ENCODE measurements around the gene TGOLN2. TPM values are rescaled to one million over a fixed set of nuclear protein-coding genes. Genes with fewer than 3 reads are reported as not detected.
A peak's percentile ranks its signal among the peaks of the same experiment; 100 is the strongest.
"Not testable (repeated sequence)": the region's sequence is repeated elsewhere in the genome, so short reads cannot be mapped to it uniquely, and the experiment has no call there.

Gene TGOLN2
- 10 to 100 TPM; 28.7 to 75.4 (median 36.4) TPM for polyA plus RNA-seq

DNA sequence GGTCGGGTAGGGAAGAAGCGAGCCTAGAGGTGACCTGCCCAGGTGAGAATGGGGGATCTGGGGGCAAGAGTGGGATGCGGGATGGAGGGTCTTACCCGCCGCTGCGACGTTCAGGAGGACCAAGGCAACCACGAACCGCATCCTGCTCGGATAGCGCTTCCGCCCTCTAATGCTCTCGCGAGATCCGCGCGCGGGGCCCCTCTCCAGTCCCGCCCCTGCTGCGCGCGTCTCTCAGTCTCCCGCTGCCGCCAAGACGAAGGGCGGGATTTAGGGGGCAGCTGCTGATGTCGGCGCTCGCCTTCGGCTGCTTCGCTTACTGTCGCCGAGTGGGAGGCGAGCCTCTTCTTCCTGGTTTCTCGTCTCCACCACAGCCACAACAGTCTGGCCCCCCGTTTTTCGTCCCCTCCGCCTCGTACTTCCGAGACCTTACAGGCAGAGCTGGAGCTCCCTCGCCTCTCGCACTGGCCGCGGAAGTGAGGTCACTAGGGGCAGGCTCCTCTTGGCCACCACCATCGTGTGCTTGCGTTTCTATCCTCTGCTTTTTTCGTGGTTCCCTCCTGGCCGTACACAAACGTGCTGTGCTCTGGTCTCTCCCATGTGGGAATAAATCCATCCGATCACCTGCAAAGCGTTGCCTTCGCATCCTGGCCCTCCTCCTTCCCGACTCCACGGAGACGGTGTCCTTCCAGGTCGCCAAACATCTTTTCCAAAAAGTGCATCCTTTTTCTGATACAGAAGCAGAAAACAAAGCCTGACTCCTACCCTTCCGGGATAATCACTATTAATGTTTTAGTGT, at the start of gene TGOLN2:
TGOLN2 (minus strand) TSS at position 168 of the 796 bp plus-strand sequence; CDS start at position 141, 27 bp downstream.
- H3K9me3 Mint-ChIP-seq, result no peaks in the 10 kb centered on the region
- peaks cover 47 to 52% of the 10 kb centered on the region in 2 donors for H3K4me1 Mint-ChIP-seq
- DNase-seq, result peak; percentile 94 to 96 (median 95)
- H3K27me3 Mint-ChIP-seq (ENCODE audit: low read depth in 3 of 3), result peaks cover 7 to 20% (median 14%) of the 10 kb centered on the region in 3 donors
- H3K27ac Mint-ChIP-seq, result peak within 1 kb of the TSS; percentile 98 to 100 (median 100)
- peaks cover 23 to 29% (median 24%) of the 10 kb centered on the region in 3 donors for H3K36me3 Mint-ChIP-seq
- peak within 1 kb of the TSS; percentile 96 to 98 (median 97) for H3K4me3 Mint-ChIP-seq

DNA sequence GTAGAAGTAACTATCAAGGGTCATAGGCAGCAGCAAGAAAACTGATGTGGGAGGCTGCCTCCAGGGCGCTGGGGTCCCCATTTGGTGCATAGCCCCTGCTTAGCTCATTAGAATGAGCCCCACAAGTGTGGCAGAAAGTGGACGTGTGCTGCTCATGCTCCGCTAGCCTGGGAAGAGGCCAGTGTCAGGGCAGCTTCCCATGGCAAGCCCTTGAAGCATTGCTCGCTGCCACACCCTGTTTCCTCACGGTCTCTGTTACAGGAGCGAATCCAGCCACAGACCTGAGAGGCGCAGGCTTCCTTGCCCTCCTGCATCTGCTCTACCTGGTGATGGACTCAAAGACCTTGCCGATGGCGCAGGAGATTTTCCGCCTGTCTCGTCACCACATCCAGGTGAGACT, 49.3 kb upstream of the TGOLN2 start:
- Mint-ChIP-seq H3K4me1 (no peaks in the 10 kb centered on the region), H3K27me3 (ENCODE audit: low read depth in 3 of 3) (no peaks in the 10 kb centered on the region), H3K9me3 (no peaks in the 10 kb centered on the region), H3K36me3 (peaks cover 40 to 51% (median 46%) of the 10 kb centered on the region in 3 donors), H3K4me3 (no peak overlapping the region), H3K27ac (no peak overlapping the region)
- DNase-seq, result no peak

DNA sequence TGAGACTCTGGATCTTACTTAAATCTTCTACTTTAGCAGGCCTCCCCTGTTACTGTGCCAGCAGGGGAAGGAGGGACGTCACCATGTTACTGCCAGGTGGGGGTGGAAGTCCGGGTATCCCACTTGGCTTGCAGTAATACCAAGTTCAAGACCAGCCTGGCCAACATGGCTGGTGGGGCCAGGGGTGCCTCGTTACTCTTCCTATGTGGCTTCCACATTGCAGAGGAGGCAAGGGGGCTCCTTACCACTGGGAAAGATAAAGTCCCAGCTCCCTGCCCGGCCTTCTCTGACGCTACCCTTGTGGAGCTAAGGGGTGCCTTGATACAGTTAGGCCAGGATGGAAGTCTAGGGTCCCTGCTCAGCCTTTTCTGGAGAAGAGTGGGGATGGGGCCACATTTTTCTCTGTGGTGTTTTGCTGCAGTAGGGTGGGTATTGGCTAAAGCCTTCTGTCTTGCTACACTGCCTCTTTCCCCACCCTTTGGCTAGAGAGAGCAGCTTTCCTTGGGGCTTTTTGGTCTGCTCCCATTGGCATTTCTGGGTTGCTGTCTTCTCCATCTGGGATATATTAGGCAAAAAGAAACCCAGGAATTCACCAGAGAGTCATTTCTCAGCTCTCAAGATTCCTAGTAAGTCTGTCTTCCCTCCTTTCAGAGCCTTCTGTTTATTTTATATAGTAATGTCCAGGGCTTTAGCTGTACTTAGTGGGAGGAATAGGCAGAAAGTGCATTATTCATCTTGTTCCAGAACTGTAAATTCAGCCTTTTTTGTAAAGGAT, 48.7 kb upstream of the TGOLN2 start:
- Mint-ChIP-seq H3K4me3 (no peak overlapping the region), H3K4me1 (no peaks in the 10 kb centered on the region), H3K27me3 (ENCODE audit: low read depth in 3 of 3) (no peaks in the 10 kb centered on the region), H3K9me3 (no peaks in the 10 kb centered on the region), H3K27ac (peak overlapping the region in 1 of 6 donors; percentile 12), H3K36me3 (peaks cover 41 to 51% (median 47%) of the 10 kb centered on the region in 3 donors)
- no peak for DNase-seq

DNA sequence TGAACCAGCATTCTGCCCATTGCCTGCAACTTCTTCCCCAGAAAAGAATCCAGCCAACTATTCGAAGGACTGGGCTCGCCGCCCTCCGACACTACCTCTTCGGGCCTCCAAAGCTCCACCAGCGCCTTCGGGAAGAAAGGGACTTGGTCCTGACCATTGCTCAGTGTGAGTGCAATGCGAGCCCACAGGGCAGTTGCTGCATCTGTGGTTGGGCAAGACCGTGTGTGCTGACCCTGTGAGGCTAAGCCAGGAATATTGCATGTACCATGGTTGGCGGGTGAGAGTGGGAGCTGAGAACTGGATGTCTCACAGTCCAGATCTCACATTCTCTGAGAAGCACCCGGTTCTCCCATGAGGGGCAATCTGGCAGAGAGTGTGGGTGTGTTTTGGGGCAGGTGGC, 43.3 kb upstream of the TGOLN2 start:
- H3K36me3 Mint-ChIP-seq, result peaks cover 17 to 27% (median 26%) of the 10 kb centered on the region in 3 donors
- peaks cover 0 to 2% (median 0%) of the 10 kb centered on the region in 3 donors for H3K27me3 Mint-ChIP-seq (ENCODE audit: low read depth in 3 of 3)
- H3K9me3 Mint-ChIP-seq, result no peaks in the 10 kb centered on the region
- DNase-seq, result no peak
- H3K4me3 Mint-ChIP-seq, result no peak overlapping the region
- H3K27ac Mint-ChIP-seq, result no peak overlapping the region
- no peaks in the 10 kb centered on the region for H3K4me1 Mint-ChIP-seq

DNA sequence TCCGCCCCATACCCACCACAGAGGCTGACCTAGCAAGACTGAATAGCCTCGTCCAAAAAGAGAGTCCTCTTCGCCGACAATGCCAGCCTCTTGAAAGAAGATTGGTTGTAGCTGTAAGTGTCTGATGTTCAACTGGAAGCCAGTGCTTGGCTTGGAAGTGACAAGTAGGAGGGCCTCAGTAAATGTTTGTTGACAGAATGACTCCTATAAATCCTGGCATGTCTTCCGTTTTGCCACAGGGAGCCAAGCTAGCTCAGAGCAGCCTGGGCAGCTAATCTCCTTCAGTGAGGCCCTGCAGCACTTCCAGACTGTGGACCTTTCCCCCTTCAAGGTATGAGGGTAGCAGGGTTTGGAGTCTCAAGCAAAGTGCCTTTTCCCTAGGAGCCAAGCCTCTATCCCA, 41.7 kb upstream of the TGOLN2 start:
- no peaks in the 10 kb centered on the region for H3K9me3 Mint-ChIP-seq
- no peaks in the 10 kb centered on the region for H3K4me1 Mint-ChIP-seq
- H3K36me3 Mint-ChIP-seq, result peaks cover 8 to 28% (median 22%) of the 10 kb centered on the region in 3 donors
- H3K27ac Mint-ChIP-seq, result no peak overlapping the region
- H3K4me3 Mint-ChIP-seq, result no peak overlapping the region
- H3K27me3 Mint-ChIP-seq (ENCODE audit: low read depth in 3 of 3), result peaks cover 0 to 2% (median 0%) of the 10 kb centered on the region in 3 donors
- no peak for DNase-seq

DNA sequence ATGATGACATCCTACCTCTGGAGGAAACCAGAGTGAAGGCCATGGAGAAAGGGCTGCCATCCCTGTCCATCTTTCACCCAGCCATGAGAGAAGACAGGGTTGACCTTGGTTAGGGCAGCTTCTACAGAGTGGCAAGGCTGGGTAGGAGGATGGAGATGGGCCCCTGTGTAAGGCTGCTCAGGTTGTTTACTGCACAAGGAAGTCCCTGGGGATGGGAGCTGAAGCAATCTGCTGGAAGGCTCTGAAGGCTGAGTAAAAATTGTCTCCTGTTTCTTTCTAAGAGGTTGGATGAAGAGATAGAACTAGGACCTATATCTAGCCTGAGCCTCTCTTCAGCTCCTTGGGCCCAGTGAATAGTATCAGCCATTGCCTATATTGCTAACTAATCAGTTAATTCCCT, 41.1 kb upstream of the TGOLN2 start:
- no peaks in the 10 kb centered on the region for H3K4me1 Mint-ChIP-seq
- no peak for DNase-seq
- no peak overlapping the region for H3K27ac Mint-ChIP-seq
- peaks cover 7 to 25% (median 20%) of the 10 kb centered on the region in 3 donors for H3K36me3 Mint-ChIP-seq
- H3K9me3 Mint-ChIP-seq, result no peaks in the 10 kb centered on the region
- peaks cover 0 to 2% (median 0%) of the 10 kb centered on the region in 3 donors for H3K27me3 Mint-ChIP-seq (ENCODE audit: low read depth in 3 of 3)
- H3K4me3 Mint-ChIP-seq, result no peak overlapping the region

DNA sequence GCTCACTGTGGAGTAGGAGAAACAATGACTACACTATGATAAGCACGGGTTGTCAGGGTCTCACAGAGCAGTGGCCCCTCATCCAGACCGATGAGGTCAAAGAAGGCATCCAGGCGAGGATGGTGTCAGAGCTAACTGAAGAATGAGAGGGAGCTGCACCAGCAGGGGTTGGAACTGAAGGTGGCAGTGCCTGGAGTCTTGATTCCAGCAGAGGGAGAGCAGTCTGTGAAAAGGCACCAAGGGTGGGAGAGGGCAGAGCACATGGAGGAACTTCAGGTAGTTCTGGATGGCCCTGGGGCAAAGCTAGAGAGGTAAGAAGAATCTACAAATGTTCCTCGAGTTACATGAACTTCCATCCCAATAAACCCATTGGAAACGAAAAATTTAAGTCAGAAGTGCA, 39.4 kb upstream of the TGOLN2 start:
- Mint-ChIP-seq H3K4me3 (no peak overlapping the region), H3K27ac (peak overlapping the region in 1 of 6 donors; percentile 77), H3K4me1 (no peaks in the 10 kb centered on the region), H3K36me3 (peaks cover 9 to 28% (median 21%) of the 10 kb centered on the region in 3 donors), H3K9me3 (no peaks in the 10 kb centered on the region), H3K27me3 (ENCODE audit: low read depth in 3 of 3) (peaks cover 0 to 2% (median 0%) of the 10 kb centered on the region in 3 donors)
- DNase-seq, result no peak

DNA sequence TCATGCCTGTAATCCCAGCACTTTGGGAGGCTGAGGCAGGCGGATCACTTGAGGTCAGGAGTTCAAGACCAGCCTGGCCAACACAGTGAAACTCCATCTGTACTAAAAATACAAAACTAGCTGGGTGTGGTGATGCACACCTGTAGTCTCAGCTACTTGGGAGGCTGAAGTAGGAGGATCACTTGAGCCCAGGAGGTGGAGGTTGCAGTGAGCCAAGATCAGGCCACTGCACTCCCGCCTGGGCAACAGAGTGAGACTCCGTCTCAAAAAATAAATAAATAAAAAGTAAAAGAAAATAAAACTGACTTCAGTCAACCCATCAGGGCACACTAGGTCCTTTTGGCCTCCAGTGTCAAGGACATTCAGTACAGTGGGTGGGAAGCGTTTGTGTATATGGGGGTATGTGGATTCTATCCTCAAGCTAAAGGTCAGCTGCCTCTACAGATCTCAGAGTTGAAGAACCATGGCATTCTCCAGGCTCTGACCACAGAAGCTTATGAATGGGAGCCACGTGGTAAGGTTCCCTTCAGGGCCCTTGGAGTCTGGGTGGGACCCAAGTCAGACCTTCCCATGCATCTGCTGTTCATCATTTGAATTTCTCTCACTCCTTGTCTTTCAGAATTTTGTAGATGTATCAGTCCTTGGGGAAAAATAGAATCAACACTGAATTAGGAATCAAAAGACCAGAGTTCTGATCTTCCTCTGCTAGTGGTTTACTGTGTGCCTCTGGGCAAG, 35.0 kb upstream of the TGOLN2 start:
- peaks cover 15 to 48% (median 24%) of the 10 kb centered on the region in 3 donors for H3K36me3 Mint-ChIP-seq
- not testable (repeated sequence) for DNase-seq; H3K27me3 Mint-ChIP-seq (ENCODE audit: low read depth in 3 of 3); H3K4me3 Mint-ChIP-seq; H3K9me3 Mint-ChIP-seq
- peaks cover 8 to 14% of the 10 kb centered on the region in 2 donors for H3K4me1 Mint-ChIP-seq
- peak overlapping the region in 1 of 6 donors; percentile 30 for H3K27ac Mint-ChIP-seq

DNA sequence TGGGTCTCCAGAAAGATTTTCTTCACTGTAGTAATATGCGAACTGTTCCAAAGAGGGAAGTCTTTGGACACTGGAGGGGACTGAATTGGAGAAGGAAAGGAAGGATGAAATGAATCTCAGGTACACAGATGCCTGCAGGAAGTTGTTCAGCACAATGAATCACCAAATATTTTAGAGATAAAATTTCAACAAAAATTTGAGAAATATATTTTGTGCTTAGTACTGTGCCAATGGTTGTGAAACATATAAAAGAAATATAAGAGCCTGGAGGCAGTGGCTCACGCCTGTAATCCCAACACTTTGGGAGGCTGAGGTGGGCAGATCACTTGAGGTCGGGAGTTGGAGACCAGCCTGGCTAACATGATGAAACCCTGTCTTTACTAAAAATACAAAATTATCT, 29.9 kb upstream of the TGOLN2 start:
- Mint-ChIP-seq H3K4me3 (no peak overlapping the region), H3K9me3 (no peaks in the 10 kb centered on the region), H3K36me3 (peaks cover 15 to 33% (median 18%) of the 10 kb centered on the region in 3 donors), H3K27me3 (ENCODE audit: low read depth in 3 of 3) (peaks cover 5 to 10% (median 8%) of the 10 kb centered on the region in 3 donors), H3K27ac (peak overlapping the region in 1 of 6 donors; percentile 41), H3K4me1 (peaks cover 47 to 58% of the 10 kb centered on the region in 2 donors)
- no peak for DNase-seq

DNA sequence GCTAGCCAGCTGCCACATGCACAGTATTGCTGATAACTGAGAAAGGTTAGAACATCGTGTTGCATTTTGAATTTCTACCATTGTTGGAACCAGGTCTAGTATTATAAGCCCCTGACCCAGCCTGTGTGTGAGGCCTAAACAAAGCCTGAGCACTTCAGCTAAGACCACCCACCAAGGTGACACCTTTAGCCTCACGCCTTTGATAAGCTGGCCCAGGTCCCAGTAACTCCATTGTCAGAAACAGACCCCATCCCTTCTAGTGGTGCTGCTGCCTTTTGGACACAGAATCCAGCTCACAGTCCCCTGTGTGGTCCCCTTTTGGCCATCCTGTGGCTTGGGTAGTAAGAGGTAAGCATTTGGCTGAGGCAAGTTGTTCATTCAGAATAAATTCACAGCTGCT, 28.4 kb upstream of the TGOLN2 start:
- H3K27ac Mint-ChIP-seq, result no peak overlapping the region
- peak overlapping the region in 2 of 5 donors; percentile 98 to 100 for H3K4me3 Mint-ChIP-seq
- peaks cover 50 to 66% of the 10 kb centered on the region in 2 donors for H3K4me1 Mint-ChIP-seq

DNA sequence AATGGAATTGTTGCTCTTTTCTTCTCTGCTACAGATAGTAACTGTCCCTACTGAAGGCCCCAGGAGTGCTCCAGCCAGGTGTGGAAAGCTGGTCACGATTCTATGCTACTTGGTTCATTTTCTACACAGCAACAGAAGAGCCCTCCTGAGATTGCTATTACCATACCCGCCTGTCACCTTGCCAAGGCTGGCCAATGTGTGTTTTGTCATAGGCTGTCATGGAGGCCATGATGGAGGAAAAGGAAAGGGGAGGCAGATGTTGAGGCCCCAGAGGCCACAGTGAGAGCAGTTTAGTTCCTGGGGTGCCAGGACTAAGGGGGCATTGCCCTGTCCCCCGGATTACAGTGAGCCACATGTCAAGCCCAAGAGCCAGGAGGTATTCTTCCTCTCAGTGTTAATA, 27.7 kb upstream of the TGOLN2 start:
- peaks cover 5 to 10% (median 8%) of the 10 kb centered on the region in 3 donors for H3K27me3 Mint-ChIP-seq (ENCODE audit: low read depth in 3 of 3)
- H3K27ac Mint-ChIP-seq, result peak overlapping the region; percentile 30 to 100 (median 97)
- H3K4me1 Mint-ChIP-seq, result peaks cover 50 to 66% of the 10 kb centered on the region in 2 donors
- H3K4me3 Mint-ChIP-seq, result peak overlapping the region; percentile 98 to 100 (median 100)
- no peaks in the 10 kb centered on the region for H3K9me3 Mint-ChIP-seq
- H3K36me3 Mint-ChIP-seq, result peaks cover 15 to 26% (median 20%) of the 10 kb centered on the region in 3 donors
- no peak for DNase-seq

More for the DNA sequence above, 28.4 kb upstream of the TGOLN2 start:
- Mint-ChIP-seq H3K9me3 (no peaks in the 10 kb centered on the region), H3K36me3 (peaks cover 10 to 27% (median 15%) of the 10 kb centered on the region in 3 donors), H3K27me3 (ENCODE audit: low read depth in 3 of 3) (peaks cover 5 to 10% (median 8%) of the 10 kb centered on the region in 3 donors)
- no peak for DNase-seq

DNA sequence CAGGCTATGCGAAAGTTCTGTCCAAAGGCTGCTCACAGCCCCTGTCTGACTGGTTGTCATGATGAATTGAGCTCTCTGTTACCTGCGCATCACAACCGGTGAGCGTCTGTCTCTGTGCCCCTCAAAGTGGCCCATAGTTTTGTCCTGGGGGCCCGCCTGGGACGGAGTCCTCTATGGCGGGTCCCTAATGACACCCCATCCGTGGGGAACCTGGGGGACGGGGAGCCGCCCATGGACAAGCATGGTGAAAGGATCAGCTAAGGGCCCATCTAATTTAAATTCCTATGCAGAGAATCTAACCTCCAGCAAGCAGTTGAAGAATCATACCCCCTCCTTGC, 27.3 kb upstream of the TGOLN2 start:
- peaks cover 18 to 30% (median 23%) of the 10 kb centered on the region in 3 donors for H3K36me3 Mint-ChIP-seq
- peaks cover 5 to 10% (median 8%) of the 10 kb centered on the region in 3 donors for H3K27me3 Mint-ChIP-seq (ENCODE audit: low read depth in 3 of 3)
- H3K4me1 Mint-ChIP-seq, result peaks cover 50 to 66% of the 10 kb centered on the region in 2 donors
- peak overlapping the region; percentile 97 to 100 (median 99) for H3K27ac Mint-ChIP-seq
- no peak for DNase-seq
- H3K4me3 Mint-ChIP-seq, result peak overlapping the region; percentile 98 to 100 (median 100)
- no peaks in the 10 kb centered on the region for H3K9me3 Mint-ChIP-seq
